T-cell (primary cell): ENCODE data around the gene SYNGR3. TPM values are rescaled to one million over a fixed set of nuclear protein-coding genes. Genes with fewer than 3 reads are reported as not detected.
"Not testable (repeated sequence)": the region's sequence is repeated elsewhere in the genome, so short reads cannot be mapped to it uniquely, and the experiment has no call there.

Source experiments
- ATAC-seq, 4 experiments: fragments of 200-7000 bp in 3 of 4; fragments of 150-1000 bp in 1 of 4; cut with Tn5 transposase; replicated peaks in 1 of 4; 1 replicate in 3 of 4; 2 replicates in 1 of 4; pipeline ENCODE4 v1.10.0; 2021; ENCODE audit warnings: moderate library complexity in 3 of 4, mild to moderate bottlenecking in 2 of 4, moderate number of reproducible peaks in 1 of 4
- CTCF ChIA-PET, 2 donors: fragments of 300-600 bp; sonication (Branson Sonifier 250); formaldehyde crosslinking; loops; one replicate each; lab custom pipeline; 2022; ENCODE audit warnings: antibody characterized with exemption in 2 of 2; lab: Charles Lee
- POLR2A ChIA-PET, 2 donors: fragments of 300-600 bp; sonication (Branson Sonifier 250); formaldehyde crosslinking; loops; one replicate each; lab custom pipeline; 2022; ENCODE audit warnings: antibody characterized with exemption in 2 of 2; lab: Charles Lee
- DNase-seq, 35 experiments: peaks; one replicate each; pipeline versions ENCODE4 v3.0.0 to v3.0.0-alpha.2; 2013 to 2023
- H3K27ac ChIP-seq: one replicate; pipeline ENCODE4 v1.5.1; 2013; ENCODE audit warnings: low read length
- H3K27me3 ChIP-seq, 2 experiments: replicated peaks in 1 of 2; 1 replicate in 1 of 2; 2 replicates in 1 of 2; pipeline versions ENCODE4 v1.6.1 to v1.7.0; 2013; ENCODE audit warnings: low read length in 1 of 2, mixed read lengths in 1 of 2; ENCODE audit not compliant: control insufficient read depth in 2 of 2, insufficient read depth in 2 of 2; ENCODE audit errors: extremely low read depth in 1 of 2
- H3K36me3 ChIP-seq, 2 donors: 1 replicate in 1 of 2; 2 replicates in 1 of 2; pipeline versions ENCODE4 v1.6.1 to v1.7.0; 2013; ENCODE audit warnings: low read length in 1 of 2; ENCODE audit not compliant: control insufficient read depth in 2 of 2, insufficient read depth in 1 of 2; ENCODE audit errors: extremely low read depth in 1 of 2
- H3K4me1 ChIP-seq, 2 experiments: 1 replicate in 1 of 2; 2 replicates in 1 of 2; pipeline versions ENCODE4 v1.6.1 to v1.7.0; 2013; ENCODE audit warnings: low read length in 2 of 2, mixed read lengths in 1 of 2; ENCODE audit not compliant: insufficient read depth in 2 of 2, control insufficient read depth in 1 of 2; ENCODE audit errors: extremely low read depth in 1 of 2
- H3K4me3 ChIP-seq, 2 donors: 1 replicate in 1 of 2; 2 replicates in 1 of 2; pipeline versions ENCODE4 v1.5.1 to v1.7.0; 2013; ENCODE audit warnings: mild to moderate bottlenecking in 2 of 2, low read length in 1 of 2, moderate library complexity in 1 of 2; ENCODE audit not compliant: control insufficient read depth in 1 of 2; ENCODE audit errors: extremely low read depth in 1 of 2
- H3K9me3 ChIP-seq: 2 replicates; pipeline ENCODE4 v1.7.0; 2013
- H3K27ac Mint-ChIP-seq, 2 donors: one replicate each; pipeline ENCODE4 v1.8.0; 2020 to 2021; ENCODE audit warnings: mild to moderate bottlenecking in 2 of 2, mixed read lengths in 2 of 2
- H3K27me3 Mint-ChIP-seq, 2 donors: one replicate each; pipeline ENCODE4 v1.8.0; 2021 to 2022; ENCODE audit warnings: mixed read lengths in 2 of 2
- H3K36me3 Mint-ChIP-seq: one replicate; pipeline ENCODE4 v1.8.0; 2021; ENCODE audit warnings: mixed read lengths
- H3K4me1 Mint-ChIP-seq, 3 donors: one replicate each; pipeline ENCODE4 v1.8.0; 2020 to 2022; ENCODE audit warnings: mixed read lengths in 3 of 3, mild to moderate bottlenecking in 1 of 3
- H3K4me3 Mint-ChIP-seq, 3 donors: one replicate each; pipeline ENCODE4 v1.8.0; 2020 to 2022; ENCODE audit warnings: mild to moderate bottlenecking in 3 of 3, mixed read lengths in 3 of 3, moderate library complexity in 3 of 3
- H3K9me3 Mint-ChIP-seq, 3 donors: one replicate each; pipeline ENCODE4 v1.8.0; 2020 to 2022; ENCODE audit warnings: mixed read lengths in 3 of 3
- WGBS: methylation state at CpG from one replicate; pipeline ENCODE4 v1.1.5; 2013; ENCODE audit warnings: missing lambda C conversion rate; ENCODE audit not compliant: insufficient coverage; 5-methylcytosine and 5-hydroxymethylcytosine counted together
- total RNA-seq, 35 experiments: library from RNA in 6 of 35; stranded (reverse) in 6 of 35; fragments of 120-200 nt in 1 of 35; gene quantifications; one replicate each; pipeline versions ENCODE4 v1.2.1 to v1.2.4 and lab custom pipeline; 2013 to 2026

SYNGR3 gene
- total RNA-seq, 5 donors from 2014 or later (not counting 1 experiment from before 2014, with no cell fraction given), result 1.1 to 5.7 (median 1.7) TPM

DNA sequence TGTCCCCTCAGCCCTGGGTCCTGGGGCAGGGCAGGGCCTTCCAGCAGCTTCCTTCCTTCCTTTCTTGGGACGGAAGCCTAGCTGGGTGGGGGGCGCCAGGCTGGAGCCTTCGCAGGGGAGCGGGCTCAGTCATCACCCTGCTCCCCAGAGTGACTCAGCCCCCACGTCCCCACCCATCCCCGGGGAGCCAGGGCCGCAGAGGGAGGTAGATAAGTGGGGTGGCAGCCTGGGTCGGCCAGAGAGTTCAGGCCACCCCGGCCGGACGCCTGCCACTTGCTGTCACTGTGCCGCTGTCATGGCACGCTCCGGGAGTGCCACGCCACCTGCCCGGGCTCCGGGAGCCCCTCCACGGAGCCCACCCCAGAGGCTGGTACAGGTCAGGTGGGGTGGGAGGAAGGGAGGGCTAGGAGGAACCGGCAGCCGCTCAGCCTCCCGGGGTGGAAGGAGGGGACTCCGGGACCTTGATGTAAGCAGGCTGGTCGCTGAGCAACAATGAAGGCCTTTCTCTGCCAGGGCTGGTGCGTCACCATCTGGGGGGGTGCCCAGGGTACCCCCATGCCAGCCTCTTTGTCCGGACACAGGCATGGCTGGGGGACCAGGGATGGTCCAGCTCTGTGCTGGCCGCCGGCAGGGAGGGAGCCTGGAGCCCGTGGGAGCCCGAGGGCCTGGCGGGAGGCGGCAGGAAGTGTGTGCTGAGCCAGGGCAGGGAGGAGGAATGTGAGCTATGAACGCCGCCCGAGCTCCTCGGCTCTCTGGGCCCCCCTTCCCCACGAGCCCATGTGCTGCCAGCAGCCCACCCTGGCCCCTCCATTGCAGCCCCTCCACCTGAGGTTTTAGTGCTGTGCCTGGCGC, 43.5 kb downstream of the SYNGR3 start:
- CTCF ChIA-PET, result no interaction called here
- H3K9me3 ChIP-seq, result no peaks in the 10 kb centered on the region
- Mint-ChIP-seq H3K4me1 (peaks cover 0 to 2% (median under 1%) of the 10 kb centered on the region in 3 donors), H3K9me3 (no peaks in the 10 kb centered on the region), H3K36me3 (no peaks in the 10 kb centered on the region), H3K27ac (no peak overlapping the region), H3K4me3 (no peak overlapping the region), H3K27me3 (no peaks in the 10 kb centered on the region)
- H3K4me3 ChIP-seq, result no peak overlapping the region
- peaks cover 0 to 10% of the 10 kb centered on the region in 2 experiments for H3K27me3 ChIP-seq
- H3K36me3 ChIP-seq, result no peaks in the 10 kb centered on the region
- no peak overlapping the region for H3K27ac ChIP-seq
- peaks cover 0 to 8% of the 10 kb centered on the region in 2 experiments for H3K4me1 ChIP-seq
- POLR2A ChIA-PET, result no interaction called here
- DNase-seq (no peak), ATAC-seq (peak in 3 of 4 experiments; percentile 14 to 51 (median 34))
- 40% methylated on average over 25 of the region's 37 CpGs for WGBS

DNA sequence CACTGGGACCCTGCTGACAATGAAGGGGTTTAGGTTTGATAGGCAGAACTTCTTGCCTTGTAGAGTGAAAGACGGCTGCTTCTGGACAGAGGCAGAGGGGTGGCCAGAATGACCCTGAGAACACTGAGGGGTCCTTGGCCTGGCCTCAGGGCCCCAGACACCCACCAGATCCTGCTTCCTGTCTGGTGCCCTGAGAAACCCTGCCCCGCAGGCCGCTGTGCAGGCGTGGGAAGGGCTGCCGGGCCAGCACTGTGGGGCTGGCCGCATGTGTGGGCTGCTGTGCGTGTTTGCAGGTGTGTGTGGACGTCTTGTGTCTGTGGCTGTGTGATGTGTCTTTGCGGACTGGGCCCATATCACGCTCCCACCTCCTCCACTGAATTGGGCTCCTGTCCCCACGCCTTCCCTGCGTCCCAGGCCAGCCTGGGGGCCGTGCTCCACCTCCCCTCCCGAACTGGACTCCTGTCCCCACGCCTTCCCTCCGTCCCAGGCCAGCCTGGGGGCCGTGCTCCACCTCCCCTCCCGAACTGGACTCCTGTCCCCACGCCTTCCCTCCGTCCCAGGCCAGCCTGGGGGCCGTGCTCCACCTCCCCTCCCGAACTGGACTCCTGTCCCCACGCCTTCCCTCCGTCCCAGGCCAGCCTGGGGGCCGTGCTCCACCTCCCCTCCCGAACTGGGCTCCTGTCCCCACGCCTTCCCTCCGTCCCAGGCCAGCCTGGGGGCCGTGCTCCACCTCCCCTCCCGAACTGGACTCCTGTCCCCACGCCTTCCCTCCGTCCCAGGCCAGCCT, 44.3 kb downstream of the SYNGR3 start:
- ATAC-seq, H3K36me3 ChIP-seq, H3K27me3 ChIP-seq, POLR2A ChIA-PET, H3K27me3 Mint-ChIP-seq, H3K36me3 Mint-ChIP-seq, H3K27ac ChIP-seq, H3K9me3 Mint-ChIP-seq, H3K4me3 ChIP-seq, CTCF ChIA-PET, DNase-seq, H3K27ac Mint-ChIP-seq, H3K4me1 ChIP-seq, H3K4me3 Mint-ChIP-seq, H3K4me1 Mint-ChIP-seq, H3K9me3 ChIP-seq: not testable (repeated sequence)
- WGBS, result 78% methylated on average over 6 of the region's 32 CpGs

DNA sequence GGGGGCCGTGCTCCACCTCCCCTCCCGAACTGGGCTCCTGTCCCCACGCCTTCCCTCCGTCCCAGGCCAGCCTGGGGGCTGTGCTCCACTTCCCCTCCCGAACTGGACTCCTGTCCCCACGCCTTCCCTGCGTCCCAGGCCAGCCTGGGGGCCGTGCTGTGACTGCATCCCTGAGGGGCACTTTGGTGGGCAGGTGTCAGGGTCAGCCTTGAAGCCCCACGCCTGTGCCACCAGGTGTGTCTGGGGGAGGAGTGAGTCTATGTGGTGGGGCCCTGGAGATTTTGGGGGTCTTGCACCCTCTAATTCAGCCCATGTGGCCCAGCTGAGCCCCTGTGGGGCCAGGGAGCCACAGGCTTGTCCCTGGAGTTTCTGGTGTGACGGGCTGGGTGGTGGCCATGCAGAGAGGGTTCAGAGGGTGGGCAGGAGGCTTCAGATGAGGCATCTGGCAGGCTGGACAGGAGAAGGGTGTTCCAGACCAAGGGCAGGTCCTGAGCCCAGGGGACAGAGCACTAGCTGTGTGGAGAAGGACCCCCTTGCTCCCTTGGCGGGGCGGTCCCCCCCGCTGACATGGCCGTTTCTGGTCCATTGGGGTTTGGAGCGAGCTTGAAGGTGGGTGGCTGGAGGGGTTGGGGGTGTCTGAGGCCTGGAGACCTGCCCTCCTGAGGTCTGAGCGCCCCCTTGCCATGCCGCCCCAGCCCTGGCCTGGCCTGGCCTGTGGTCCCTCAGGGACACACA, 45.1 kb downstream of the SYNGR3 start:
- POLR2A ChIA-PET, result interaction anchor here in 1 of 2 donors (0.6 kb wide), 1 partner anchor 1585 kb away, joined by 3 read pairs; no protein-coding TSS in a partner anchor
- Histone ChIP-seq H3K27ac (no peak overlapping the region), H3K27me3 (peaks cover 0 to 10% of the 10 kb centered on the region in 2 experiments), H3K36me3 (no peaks in the 10 kb centered on the region), H3K4me1 (peaks cover 0 to 8% of the 10 kb centered on the region in 2 experiments), H3K9me3 (no peaks in the 10 kb centered on the region), H3K4me3 (no peak overlapping the region)
- H3K4me1 Mint-ChIP-seq, result peaks cover 0 to 2% (median 0%) of the 10 kb centered on the region in 3 donors
- H3K9me3 Mint-ChIP-seq, result no peaks in the 10 kb centered on the region
- CTCF ChIA-PET, result no interaction called here
- no peaks in the 10 kb centered on the region for H3K27me3 Mint-ChIP-seq
- DNase-seq, result no peak
- no peak for ATAC-seq
- H3K27ac Mint-ChIP-seq, result no peak overlapping the region
- no peak overlapping the region for H3K4me3 Mint-ChIP-seq
- H3K36me3 Mint-ChIP-seq, result no peaks in the 10 kb centered on the region
- WGBS, result 89% methylated on average over 9 of the region's 17 CpGs

DNA sequence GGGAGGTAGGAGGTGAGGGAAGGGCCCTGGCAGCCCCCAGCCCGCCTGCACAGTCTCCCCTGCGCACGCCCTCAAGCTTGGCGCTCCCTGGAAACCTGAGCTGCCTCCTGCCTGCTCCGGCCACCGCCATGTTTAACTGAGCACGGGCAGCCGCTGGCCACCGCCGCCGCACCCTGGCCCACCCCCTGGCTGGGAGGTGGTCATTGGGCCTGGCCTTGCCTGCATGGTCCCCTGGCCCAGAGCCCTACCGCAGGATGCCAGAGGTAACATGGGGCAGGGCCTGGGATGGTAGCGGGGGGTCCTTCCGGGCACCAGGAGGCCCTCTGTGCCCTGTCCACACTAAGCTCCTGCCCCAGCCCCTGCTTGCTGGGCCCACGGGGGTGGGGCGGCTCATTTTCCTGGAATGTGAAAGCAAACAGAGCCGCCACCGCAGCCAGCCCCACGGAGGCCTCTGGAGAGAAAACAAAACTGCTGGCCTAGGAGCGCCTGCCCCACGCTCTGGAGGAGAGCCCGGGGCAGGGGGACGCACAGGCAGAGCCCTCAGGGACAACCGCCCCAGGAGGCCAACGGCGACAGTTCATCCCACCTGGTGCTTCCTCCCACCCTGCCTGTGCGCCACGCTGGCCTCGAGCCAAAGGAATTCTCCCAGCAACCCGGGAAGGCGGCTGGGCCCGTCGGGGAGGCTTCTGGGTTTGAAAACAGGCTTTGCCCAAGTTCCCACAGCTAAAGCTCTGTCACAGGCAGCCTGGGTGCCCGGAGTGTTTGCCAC, 45.8 kb downstream of the SYNGR3 start:
- Mint-ChIP-seq H3K36me3 (no peaks in the 10 kb centered on the region), H3K27me3 (no peaks in the 10 kb centered on the region), H3K4me1 (peaks cover 0 to 2% (median 0%) of the 10 kb centered on the region in 3 donors), H3K9me3 (no peaks in the 10 kb centered on the region), H3K27ac (no peak overlapping the region), H3K4me3 (no peak overlapping the region)
- 90% methylated on average over 34 of the region's 34 CpGs for WGBS
- peaks cover 0 to 10% of the 10 kb centered on the region in 2 experiments for H3K27me3 ChIP-seq
- ChIA-PET CTCF (no interaction called here), POLR2A (interaction anchor here in 1 of 2 donors (0.6 kb wide), 1 partner anchor 1586 kb away, joined by 3 read pairs; no protein-coding TSS in a partner anchor)
- H3K4me3 ChIP-seq, result no peak overlapping the region
- DNase-seq (no peak), ATAC-seq (no peak)
- H3K27ac ChIP-seq, result no peak overlapping the region
- no peaks in the 10 kb centered on the region for H3K9me3 ChIP-seq
- peaks cover 0 to 8% of the 10 kb centered on the region in 2 experiments for H3K4me1 ChIP-seq
- no peaks in the 10 kb centered on the region for H3K36me3 ChIP-seq

DNA sequence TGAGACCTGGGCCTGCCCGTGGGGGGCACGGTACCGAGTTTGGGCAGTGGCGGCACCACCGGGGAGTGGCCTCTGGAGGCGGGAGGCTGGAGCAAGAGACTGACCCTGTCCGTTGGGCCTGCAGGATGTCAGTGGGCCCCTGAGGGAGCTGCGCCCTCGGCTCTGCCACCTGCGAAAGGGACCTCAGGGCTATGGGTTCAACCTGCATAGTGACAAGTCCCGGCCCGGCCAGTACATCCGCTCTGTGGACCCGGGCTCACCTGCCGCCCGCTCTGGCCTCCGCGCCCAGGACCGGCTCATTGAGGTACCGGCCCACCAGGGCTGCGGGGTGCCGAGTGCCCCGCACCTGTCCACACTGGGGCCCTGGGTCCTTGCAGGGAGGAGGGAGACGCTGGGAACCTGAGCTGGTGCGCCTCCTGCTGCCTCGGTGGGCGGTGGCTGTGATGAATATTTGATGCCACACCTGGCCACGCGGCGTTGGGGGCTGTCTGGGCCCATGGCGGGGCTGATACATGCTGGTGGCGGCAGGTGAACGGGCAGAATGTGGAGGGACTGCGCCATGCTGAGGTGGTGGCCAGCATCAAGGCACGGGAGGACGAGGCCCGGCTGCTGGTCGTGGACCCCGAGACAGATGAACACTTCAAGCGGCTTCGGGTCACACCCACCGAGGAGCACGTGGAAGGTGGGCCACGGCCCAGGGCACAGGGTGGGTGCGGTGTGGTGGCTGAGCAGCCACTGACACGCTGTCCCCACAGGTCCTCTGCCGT, 46.6 kb downstream of the SYNGR3 start:
- Histone ChIP-seq H3K27ac (no peak overlapping the region), H3K27me3 (peaks cover 0 to 5% of the 10 kb centered on the region in 2 experiments), H3K9me3 (no peaks in the 10 kb centered on the region), H3K4me3 (no peak overlapping the region), H3K4me1 (peaks cover 0 to 8% of the 10 kb centered on the region in 2 experiments), H3K36me3 (no peaks in the 10 kb centered on the region)
- DNase-seq (no peak), ATAC-seq (no peak)
- CTCF ChIA-PET, result no interaction called here
- Mint-ChIP-seq H3K9me3 (no peaks in the 10 kb centered on the region), H3K4me3 (no peak overlapping the region), H3K27me3 (no peaks in the 10 kb centered on the region), H3K36me3 (no peaks in the 10 kb centered on the region), H3K27ac (no peak overlapping the region), H3K4me1 (peaks cover 0 to 2% (median 0%) of the 10 kb centered on the region in 3 donors)
- 95% methylated on average over 46 of the region's 47 CpGs for WGBS
- POLR2A ChIA-PET, result no interaction called here
